ENCODE results near the gene KRTAP10-1.

The KRTAP10-1 gene

DNA sequence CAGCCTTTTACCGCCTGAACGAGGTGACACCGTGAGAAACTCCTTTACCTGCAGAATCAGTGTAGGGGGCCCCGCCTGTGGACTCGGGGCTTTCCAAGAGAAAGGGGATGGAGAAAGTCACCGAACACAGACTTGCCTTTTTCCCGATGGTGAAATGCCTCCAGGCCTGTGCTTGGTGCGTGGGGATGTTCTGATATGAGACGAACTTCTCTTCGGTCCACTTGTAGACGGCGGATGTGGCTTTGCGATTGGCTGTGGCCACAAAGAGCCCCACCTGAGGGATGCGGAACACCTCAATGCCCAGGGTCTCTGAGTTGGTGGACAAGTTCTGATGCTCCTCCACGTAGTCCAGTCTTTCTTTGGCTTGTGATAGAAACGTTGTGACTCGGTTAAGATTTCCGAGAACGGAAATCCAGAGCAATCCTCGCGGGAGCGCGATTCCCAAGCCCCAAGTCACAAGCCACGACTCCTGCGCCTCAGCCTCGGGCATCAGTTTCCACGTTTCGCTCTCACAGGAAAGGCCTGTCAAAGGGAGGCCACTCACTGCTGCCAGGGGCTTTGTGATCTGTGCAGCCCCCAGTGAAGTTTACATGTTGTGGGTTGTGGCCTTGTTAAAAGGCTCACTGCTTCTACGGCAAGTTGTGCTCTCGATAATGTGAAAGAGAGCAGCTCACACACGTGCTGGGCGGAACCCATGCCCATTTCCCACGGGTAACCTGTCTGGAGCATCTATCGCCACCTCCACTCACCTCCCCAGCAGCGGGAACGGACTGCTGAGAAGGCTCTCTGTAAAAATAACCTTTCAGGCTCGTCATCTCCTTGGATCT, 12.6 kb downstream of the KRTAP10-1 start:
- DNase-seq: no peak

DNA sequence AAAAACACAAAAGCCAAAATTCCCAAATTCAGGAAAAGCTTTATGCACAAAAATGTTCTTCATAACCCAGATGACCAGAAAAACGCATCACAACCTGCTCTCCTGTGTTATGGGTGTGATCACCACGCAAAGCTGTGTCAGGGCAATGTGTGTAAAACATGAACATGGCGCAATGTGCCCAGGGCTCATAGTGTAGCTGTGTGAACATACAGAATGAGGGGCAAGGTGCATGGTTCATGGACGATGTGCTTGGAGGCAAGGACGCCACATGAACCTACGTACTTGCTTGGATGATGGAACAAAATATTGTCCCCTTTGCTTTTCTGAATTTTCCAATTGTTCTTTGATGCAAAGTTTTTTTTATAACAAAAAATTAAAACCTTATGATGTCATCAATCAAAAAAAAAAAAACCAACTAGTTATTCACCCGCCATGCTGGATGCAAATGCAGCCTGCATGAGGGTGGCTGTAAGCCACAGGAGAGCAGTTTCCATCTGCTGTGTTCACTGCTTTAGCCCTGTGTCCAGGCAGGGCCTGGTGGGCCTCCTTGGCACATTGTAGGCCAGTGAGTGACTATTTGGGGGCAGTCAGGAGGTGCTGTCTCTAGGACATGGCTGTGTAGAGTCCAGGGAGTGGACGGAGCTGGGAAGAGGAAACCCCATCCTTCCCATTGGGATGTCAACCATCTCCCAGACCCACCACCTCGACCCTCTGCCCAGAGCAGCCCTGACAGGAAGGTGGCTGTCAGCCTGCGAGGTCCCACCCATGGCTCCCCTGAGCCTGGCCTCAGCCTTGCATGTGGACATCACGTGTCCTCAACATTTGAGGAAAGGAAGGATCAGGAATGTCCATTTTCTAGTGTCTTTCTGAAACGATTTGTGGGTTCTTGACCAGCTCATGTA, 13.6 kb downstream of the KRTAP10-1 start:
- DNase-seq: no peak

DNA sequence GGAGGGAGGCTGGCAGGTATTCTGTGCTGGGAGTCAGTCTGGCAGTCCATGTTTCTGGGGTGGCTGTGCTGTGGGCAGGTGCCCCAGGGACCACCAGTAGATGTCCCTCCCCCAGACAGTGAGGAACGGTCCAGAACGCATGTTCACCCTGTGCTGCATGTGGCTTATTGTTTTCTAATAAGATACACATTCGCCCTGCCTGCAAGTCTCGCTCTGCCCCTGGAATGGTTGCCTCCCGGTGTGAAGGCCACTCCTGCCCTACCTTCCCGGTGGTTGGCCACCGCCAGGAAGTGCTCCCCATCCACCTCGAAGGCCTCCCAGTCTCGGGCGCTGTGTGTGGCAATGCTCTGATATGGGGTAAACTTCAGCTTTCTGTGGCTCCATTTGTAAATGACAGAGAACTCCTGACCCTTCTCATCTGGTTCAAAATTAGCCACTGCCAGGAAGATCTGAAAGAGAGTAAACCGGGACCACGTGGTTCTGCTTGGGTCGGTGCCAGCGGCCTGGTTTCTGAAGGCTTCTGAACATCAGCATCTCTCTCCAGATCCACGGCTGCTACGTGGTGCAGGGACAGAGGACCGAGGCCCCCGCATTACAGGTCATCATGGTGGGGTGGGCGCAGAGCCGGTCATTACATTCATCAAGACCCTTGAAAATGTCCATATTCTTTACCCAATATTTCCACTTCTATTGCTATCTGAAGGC, 14.5 kb downstream of the KRTAP10-1 start:
- DNase-seq: no peak

DNA sequence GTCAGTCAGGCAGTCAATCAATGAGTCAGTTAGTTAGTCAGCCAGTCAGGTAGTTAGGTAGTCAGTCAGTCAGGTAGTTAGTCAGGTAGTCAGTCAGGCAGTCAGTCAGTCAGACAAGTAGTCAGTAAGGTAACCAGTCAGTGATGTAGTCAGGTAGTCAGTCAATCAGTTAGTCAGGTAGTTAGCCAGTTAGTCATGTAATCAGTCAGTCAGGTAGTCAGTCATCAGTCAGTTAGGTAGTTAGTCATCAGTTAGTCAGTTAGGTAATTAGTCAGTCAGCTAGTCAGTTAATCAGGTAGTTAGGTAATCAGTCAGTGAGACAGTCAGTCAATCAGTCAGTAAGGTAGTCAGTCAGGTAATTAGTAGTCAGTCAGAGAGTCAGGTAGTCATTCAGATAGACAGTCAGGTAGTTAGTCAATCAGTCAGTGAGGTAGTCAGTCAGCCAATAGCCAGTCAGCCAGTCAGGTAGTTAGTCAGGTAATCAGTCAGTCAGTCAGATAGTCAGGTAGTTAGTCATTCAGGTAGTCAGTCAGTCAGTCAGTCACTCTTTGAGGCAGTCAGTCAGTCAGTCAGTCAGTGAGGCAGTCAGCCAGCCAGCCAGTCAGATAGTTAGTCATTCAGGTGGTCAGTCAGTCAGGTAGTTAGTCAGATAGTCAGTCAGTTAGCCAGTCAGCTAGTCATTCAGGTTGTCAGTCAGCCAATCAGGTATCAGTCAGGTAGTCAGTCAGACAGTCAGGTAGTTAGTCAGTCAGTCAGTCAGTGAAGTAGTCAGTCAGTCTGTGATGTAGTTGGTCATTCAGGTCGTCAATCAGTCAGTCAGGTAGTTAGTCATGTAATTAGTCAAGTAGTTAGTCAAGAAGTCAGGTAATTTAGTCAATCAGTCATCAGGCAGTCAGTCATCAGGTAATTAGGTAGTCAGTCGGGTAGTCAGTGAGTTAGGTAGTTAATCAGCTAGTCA, 15.3 kb downstream of the KRTAP10-1 start:
- DNase-seq: no peak

DNA sequence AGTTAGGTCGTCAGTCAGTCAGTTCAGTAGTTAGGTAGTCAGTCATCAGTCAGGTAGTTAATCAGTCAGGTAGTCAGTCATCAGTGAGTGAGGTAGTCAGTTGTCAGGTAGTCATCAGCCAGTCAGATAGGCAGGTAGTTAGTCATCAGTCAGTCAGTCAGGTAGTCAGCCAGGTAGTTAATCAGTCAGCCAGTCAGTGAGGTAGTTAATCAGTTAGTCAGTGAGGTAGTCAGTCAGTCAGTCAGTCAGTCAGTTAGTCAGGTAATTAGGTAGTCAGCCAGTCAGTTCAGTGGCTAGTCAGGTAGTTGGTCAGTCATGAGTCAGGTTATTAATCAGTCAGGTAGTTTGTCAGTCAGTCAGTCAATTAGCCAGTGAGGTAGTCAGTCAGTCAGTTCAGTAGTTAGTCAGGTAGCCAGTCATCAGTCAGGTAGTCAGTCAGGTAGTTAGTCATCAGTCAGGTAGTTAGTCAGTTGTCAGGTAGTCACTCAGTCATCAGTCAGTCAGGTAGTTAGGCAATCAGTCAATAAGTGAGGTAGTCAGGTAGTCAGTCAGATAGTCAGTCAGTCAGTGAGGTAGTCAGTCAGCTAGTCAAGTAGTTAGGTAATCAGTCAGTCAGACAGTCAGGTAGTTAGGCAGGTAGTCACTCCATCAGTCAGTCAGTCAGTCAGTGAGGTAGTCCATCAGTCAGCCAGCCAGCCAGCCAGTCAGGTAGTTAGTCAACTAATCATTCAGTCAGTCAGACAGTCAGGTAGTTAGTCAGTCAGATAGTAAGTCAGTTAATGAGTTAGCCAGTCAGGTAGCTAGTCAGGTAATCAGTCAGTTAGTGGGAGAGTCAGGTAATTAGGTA, 16.2 kb downstream of the KRTAP10-1 start:
- DNase-seq: no peak

DNA sequence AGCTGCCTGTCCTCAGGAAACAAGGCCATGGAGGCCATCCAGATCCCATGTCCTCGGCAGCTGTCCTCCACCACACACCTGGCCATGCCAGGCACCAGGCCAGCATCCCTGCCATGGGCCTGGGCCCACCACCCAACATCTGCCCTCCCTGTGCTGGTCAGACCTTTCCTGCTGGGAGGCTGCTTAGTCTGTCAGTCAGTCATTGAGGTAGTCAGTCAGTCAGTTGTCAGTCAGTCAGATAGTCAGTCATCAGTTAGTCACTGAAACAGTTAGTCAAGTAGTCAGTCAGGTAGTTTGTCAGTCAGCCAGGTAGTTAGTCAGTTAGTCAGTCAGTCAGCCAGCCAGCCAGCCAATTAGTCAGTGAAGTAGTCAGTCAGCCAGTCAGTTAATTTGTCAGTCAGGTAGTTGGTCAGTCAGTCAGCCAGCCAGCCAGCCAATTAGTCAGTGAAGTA, 17.2 kb downstream of the KRTAP10-1 start:
- DNase-seq: no peak

DNA sequence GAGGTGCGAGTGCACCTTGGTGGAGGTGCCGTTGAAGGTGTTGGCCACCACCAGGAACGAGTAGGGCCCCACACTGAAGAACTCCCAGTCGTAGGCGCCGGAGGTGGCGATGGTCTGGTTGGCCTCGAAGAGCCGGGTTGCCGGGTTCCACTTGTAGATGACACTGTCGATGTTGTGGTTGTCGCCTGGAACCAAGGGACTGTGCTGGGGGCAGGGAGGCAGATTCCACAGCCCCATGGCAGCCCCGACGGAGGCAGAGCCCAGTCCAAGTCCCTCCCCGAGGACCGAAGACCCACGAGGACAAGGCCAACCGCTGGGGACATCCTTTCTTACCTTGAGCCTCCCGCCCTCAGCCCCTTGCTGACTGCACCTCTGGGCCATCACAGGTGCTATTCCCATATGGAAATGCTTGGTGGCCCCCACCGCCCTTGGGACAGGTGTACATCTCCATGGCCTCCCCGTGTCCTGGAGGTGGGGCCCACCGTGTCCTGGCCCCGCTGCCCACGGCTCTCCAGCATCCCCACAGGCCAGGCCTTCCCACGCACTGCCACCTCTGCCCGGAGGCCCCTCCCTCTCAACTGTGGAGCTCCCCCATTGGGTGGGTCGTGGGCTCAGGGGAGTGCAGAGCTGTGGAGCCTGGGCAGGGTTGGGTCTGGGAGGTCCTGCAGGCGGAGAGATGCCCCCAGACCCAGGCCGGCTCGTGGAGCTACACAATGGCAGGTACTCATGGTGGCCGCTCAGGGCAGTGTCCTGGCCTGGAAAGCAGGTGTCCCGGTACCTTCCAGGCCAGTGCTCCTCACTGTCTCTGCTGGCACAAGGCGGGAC, 17.9 kb downstream of the KRTAP10-1 start:
- no peak for DNase-seq

DNA sequence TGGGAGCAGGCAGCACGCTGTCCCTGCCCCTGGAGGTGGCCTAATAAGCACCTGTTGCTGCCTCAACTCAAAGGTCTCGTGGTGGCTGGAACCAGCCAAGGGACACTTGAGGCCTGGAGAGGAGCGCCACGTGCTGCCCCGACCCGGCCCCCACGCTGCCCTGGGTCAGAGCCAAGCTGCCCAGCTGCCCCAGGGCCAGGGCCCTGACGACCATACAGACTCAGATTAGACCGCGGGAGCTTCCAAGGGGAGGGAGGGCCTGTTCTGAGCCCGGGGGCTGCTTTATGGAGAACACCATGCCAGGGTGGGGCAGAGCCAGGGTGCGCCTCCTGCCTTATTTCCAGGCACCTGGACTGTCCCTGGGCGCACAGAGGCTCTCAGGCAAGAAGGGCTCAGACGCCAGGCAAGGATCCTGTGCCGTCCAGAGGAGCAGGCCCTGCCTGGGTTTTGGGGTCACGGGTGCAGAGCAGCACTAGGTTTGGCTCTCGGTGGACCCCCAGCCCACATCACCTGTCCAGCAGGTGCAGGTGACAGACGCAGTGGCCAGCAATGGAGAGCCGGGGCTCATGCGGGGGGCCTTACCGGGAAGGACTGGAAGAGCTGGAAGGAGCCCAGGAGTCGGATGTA, 18.6 kb downstream of the KRTAP10-1 start:
- DNase-seq: no peak

DNA sequence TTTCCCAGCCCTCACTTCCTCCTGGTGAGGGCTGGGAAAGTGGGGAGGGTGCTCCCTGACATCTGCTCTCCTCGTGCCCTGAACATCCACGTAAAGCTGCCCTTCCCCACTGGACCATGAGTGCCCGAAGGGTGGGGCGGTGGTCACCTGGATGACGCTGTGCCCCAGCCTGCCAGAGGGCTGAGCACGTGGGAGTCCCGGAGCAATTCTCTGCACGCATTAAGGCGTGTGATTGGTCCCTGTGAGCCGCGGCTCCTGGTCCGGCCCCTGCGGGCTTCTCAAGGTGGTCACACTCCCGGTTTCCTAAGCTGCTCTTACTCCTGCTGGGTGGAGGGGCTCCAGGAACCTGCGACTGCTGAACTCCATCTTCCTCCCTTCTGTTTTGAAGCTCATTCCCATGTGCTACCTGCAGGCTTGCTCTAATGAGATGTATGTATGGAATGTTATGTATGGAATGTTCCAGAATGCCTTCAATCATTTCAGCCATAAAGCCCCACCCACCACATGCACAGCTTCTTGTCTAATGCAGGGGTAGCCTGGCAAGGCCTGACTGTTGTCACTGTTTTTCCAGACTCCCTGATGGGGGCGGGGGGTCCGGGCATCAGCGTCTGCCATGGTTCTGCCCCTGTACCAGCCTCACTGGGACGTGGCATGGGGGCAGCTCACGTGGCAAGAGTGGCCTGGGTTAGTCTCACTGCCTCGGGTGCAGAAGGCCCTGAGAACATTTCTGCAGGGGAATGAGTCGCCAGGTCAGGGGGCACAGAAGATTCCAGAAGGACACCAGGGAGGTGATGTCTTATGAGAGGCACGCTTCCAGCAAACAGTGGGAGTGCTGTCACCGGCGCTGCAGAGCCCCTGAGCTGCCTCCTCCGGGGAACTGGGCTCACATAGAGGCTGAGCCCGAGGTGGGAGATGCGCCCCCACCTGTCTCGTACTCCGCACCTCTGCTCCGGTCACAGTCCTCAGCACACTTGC, 19.4 kb downstream of the KRTAP10-1 start:
- DNase-seq: no peak

DNA sequence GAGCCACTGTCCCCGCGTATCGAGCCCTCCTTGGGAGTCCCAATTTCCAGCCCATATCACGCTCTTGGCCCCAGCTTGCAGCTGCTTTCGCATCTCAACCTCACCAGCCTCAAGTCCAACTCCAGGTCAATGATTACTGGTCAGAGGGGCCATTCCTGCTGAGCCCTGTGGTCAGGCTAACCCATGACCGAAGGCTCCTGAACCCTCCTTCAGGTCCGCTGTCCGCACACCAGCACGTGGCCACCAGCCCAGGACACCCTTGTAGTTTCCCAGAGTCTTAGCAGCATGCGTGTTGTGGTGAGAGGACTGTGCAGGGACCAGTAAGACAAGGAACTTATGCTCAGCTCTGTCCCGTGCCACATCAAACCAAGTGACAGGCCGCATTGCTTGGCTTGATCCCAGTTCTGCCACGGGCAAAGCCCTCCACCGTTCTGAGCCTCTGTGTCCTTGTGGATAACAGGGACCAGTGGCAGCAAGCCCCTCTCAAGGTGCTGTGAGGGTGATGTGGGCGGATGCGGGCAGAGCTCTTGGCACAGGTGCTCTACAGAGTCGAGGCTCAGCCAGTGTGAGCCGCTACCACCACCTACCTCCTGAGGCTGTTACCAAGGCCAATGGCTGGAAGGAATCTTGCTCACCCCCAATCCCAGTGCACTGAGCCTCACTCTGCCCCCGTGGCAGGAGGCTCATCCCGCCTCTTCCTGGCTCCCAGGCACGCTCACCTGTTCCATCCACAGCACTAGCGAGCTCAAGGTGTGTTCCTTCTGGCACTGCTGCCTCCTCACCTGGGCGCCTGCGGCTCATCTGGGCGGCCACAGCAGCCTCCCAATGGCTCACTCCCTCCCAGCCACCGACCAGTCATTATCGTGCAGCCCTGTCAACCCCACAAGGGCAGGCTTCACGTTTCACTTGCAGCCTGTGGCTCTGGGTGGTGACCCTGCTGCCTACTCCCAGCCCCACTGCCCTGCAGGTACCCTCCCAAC, 20.4 kb downstream of the KRTAP10-1 start:
- no peak for DNase-seq

DNA sequence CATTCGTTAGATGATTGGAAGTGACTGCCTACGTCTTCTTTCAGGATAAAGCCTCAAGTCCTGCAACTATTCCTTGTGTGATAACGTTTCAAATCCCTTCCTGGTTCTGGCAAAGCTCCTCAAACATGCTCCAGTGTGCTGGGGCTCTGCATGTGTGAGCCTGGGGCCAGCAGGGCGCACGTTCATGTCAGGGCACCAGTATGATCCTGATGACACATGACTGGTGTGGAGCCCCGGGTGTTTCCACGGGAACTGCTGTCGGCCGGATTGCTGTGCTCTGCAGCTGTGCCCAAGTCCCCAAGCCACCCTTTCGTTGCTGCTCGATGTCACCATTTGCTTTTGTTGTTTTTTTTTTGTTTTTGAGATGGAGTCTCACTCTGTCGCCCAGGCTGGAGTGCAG, 21.3 kb downstream of the KRTAP10-1 start:
- no peak for DNase-seq

DNA sequence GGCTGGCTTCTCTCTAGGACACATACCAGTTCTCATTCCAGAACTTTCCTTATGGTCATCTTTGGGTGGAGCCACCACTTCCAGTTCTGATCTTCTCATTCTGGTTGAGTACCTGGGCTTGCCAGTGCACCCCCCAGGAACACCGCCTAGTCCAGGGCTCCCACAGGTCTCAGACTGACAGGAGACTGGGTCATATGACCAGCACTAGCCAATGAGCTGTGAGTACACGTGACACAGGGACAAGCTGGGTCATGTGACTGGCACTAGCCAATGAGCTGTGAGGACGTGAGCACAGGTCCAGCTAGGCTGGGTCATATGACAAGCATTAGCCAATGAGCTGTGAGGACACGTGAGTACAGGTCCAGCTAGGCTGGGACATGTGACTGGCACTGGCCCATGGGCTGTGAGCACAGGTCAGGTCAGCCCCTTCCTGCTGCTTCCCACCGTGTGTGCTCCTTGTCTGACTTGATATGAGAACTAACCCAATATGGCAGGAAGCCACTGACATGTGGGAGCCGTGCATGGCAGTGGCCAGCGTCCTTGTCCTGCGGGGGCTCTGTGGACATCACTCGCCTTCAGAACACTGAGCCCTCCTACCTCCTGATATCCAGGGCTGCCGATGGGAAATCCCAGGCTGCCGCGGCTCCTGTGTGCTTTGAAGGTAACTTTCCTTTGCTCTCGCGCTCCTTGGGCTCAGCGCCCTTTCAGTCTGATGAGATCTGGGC, 22.7 kb downstream of the KRTAP10-1 start:
- DNase-seq: peak in 1 of 2 donors; percentile 34

DNA sequence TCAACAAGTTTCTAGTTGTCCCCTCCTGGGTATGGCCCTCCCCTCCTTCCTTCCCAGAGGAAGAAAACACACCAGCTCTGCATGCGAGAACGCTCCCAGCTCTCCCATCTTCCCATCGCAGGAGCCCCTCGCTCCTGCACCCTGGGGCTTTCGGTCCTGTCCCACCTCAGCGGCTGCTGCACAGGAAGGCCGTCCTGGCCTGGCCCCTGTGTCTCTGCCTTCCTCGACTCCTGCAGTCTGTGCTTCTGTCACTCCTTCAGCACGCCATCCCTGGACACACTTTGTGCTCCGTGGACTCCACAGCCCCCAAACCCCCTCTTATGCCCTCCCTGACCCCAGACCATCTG, 23.2 kb downstream of the KRTAP10-1 start:
- no peak for DNase-seq

DNA sequence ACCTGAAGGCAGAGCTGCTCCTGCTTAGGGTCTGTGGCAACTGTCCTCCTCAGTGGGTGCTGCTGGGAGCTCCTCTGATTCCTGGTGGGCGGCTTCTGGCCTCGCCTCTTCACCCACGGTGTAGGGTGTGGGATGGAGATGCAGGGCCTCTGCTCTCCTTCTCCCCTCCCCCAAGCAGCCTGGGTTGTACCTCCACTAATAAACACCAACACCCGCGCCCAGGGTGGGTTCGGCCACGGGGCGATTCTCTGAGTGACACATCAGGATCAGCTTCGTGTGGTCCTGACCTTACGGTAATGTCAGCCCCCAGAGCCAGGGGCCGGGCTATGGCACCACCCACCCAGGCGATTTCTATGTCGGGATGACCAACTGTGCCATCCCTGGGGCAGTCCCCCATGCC, 23.7 kb downstream of the KRTAP10-1 start:
- DNase-seq: no peak

DNA sequence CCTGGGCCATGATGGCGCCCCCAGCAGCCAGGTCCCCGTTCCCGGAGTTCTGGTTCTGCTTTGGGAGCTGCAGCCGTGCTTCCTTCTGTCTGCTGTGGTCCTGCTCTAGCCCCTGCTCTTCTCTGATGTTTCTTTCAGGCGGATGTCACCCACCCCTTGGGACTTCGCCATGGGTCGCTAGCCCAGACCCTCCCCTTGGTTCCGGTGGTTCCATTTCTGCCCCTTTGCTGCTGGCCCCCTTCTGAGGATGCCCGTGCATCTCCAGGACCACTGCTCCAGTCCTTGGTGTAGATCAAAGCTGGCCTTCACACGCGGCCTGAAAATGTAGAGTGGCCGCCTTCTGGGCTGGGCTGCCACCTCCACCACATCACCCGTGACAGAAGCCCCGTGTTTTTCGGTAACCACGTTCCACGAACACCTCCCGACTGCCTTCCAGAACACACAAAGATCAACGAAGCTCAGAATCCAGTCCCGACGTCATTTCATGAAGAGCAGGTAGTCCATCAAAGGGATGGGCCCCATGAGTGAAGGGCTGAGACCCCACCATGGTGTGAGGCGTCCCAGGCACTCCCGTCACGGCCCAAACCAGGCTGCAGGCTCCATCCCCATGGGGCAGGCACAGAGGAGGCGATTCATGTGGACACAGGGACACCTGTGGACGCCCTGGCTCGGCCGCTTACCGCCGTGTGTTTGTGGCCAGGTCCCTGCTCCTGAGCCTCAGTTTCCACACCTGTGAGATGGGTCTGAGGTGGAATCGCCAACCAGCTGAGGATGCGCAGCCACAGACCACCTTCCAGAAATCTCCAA, 24.4 kb downstream of the KRTAP10-1 start:
- DNase-seq: no peak

All from stimulated activated CD4-positive, alpha-beta T cell treated with anti-CD3 and anti-CD28 coated beads, Interleukin-2, amount 100 ng/mL, for 24 hours (primary cell).